ENCODE data around the gene P2RY2. TPM values are rescaled to one million over a fixed set of nuclear protein-coding genes. Genes with fewer than 3 reads are reported as not detected.

The P2RY2 gene
- total RNA-seq, 1 donor = 0.36 TPM

DNA sequence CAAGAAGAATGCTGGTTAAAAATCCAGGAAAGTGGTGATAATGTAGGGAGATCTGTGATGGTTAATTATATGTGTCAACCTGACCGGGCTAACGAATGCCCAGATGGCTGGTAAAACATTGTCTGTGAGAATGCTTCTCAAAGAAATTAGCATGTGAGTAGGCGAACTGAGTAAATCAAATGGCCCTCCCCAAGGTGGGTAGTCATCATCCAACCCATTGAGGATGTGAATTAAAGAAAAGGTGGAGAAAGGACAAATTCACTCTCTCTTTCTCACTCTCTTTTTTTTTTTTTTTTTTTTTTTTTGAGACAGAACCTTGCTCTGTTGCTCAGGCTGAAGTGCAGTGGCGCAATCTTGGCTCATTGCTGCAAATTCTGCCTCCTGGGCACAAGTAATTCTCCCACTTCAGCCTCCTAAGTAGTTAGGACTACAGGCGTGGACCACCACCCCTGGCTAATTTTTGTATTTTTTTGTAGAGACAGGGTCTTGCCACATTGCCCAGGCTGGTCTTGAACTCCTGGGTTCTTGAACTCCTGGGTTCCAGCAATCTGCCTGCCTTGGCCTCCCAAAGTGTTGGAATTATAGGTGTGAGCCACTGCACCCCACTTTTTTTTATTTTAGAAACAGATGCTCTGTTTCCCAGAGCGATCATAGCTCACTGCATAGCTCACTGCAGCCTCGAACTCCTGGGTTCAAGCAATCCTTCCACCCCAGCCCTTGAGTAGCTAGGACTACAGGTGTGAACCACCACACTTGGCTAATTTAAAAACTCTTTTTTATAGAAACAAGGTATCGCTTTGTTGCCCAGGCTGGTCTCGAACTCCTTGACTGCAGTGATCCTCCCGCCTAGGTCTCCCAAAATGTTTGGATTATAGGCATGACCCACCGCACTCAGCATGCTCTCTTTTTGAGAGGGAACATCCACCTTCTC, 32.0 kb downstream of the P2RY2 start:
- no peak overlapping the region for H3K4me3 ChIP-seq (ENCODE audit: insufficient read depth, low read length)
- no peaks in the 10 kb centered on the region for H3K79me2 ChIP-seq (ENCODE audit: insufficient read depth, low read length)
- no peak overlapping the region for H3K4me2 ChIP-seq (ENCODE audit: insufficient read depth, low read length)
- TF ChIP-seq, protein P1, sequence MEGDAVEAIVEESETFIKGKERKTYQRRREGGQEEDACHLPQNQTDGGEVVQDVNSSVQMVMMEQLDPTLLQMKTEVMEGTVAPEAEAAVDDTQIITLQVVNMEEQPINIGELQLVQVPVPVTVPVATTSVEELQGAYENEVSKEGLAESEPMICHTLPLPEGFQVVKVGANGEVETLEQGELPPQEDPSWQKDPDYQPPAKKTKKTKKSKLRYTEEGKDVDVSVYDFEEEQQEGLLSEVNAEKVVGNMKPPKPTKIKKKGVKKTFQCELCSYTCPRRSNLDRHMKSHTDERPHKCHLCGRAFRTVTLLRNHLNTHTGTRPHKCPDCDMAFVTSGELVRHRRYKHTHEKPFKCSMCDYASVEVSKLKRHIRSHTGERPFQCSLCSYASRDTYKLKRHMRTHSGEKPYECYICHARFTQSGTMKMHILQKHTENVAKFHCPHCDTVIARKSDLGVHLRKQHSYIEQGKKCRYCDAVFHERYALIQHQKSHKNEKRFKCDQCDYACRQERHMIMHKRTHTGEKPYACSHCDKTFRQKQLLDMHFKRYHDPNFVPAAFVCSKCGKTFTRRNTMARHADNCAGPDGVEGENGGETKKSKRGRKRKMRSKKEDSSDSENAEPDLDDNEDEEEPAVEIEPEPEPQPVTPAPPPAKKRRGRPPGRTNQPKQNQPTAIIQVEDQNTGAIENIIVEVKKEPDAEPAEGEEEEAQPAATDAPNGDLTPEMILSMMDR (IDR thresholded peaks at IDR 0.05; ENCODE audit: extremely low read depth, low read depth, low read length) = no peak
- no peaks in the 10 kb centered on the region for H3K9me3 ChIP-seq (ENCODE audit: low read depth, low read length)
- no peak for DNase-seq (ENCODE audit: insufficient read length, low spot score, missing footprints)
- H4K20me1 ChIP-seq (ENCODE audit: insufficient read depth, low read length) = no peaks in the 10 kb centered on the region
- no peaks in the 10 kb centered on the region for H3K36me3 ChIP-seq (ENCODE audit: insufficient read depth, low read length)
- peak overlapping the region; percentile 27 for H2AFZ ChIP-seq (ENCODE audit: low read length)
- peaks cover 15% of the 10 kb centered on the region for H3K4me1 ChIP-seq (ENCODE audit: insufficient read depth, low read length)
- no peaks in the 10 kb centered on the region for H3K27me3 ChIP-seq (ENCODE audit: insufficient read depth, low read length)
- H3K27ac ChIP-seq (ENCODE audit: low read depth, low read length) = no peak overlapping the region

DNA sequence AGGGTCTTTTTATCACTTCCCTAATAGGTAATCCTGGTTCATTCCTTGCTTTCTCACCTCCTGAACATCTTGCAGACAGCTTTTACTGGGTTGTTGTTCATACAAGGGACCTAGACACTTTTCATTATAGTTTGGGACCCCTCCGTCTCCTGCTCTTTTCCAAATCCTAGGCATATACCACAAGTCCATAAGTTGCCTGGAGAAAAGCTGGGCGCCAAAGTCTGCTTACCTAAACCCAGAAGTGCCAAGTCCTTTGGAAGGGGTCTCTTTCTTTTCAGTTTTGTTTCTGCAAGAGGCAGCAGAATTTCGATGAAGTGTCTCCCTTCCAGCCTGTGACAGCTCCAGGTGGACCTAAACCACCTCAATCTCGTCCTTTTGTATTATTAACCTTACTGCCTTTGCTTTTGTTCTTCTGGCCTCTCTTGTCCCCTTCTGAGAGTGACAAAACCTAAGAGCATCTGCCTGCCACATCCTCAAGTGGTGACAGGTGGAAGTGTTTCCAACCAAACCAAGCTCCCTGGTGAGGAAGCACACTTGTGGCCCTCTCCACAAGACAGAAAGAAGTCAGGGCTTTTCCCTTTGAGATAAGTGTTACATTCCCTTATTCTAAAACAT, 34.6 kb downstream of the P2RY2 start:
- peak overlapping the region; percentile 16 for H2AFZ ChIP-seq (ENCODE audit: low read length)
- TF ChIP-seq, protein P1 (IDR thresholded peaks at IDR 0.05; ENCODE audit: extremely low read depth, low read depth, low read length) = peak; percentile 16
- no peaks in the 10 kb centered on the region for H3K9me3 ChIP-seq (ENCODE audit: low read depth, low read length)
- no peaks in the 10 kb centered on the region for H3K36me3 ChIP-seq (ENCODE audit: insufficient read depth, low read length)
- no peaks in the 10 kb centered on the region for H3K79me2 ChIP-seq (ENCODE audit: insufficient read depth, low read length)
- H3K27me3 ChIP-seq (ENCODE audit: insufficient read depth, low read length) = no peaks in the 10 kb centered on the region
- H3K4me3 ChIP-seq (ENCODE audit: insufficient read depth, low read length) = no peak overlapping the region
- peaks cover 17% of the 10 kb centered on the region for H3K4me1 ChIP-seq (ENCODE audit: insufficient read depth, low read length)
- no peak overlapping the region for H3K27ac ChIP-seq (ENCODE audit: low read depth, low read length)
- no peak for DNase-seq (ENCODE audit: insufficient read length, low spot score, missing footprints)
- no peak overlapping the region for H3K4me2 ChIP-seq (ENCODE audit: insufficient read depth, low read length)
- H4K20me1 ChIP-seq (ENCODE audit: insufficient read depth, low read length) = no peaks in the 10 kb centered on the region

DNA sequence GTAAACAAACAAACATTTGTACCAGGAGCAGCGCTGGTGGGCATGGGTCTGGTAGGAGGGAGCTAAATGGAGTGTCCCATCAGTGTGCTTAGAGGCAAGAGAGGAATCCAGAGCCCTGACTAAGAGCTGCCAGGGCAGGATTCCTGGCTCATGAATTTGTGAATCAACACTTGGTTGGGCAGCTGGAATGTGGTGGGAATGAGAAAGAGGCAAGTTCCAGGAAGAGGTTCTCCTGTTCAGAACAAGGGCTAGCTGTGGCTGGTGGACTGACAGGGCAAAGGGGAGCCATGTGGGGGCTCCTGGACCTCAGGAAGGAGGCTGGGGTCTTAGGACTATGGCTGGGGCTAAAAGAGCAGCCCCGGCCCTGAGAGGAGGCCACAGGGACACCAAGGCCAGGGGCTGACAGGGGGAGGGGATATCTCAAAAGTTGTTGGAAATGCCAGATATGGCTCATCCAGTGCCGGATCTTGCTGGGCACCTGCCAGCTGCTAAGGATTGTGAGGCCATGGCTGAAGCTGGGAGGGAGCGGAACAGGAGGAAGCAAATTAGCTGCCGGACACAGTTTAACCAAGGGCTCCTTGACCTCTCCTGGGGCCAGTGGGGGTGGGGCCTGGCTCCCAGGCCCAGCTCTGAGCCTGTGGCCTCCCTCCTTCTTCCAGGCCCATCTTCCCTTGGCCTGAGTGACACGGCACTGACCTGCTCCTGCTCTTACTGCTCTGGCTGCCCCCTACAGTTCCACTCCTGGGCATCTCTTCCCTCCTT, 39.4 kb downstream of the P2RY2 start:
- Histone ChIP-seq H3K4me2 (ENCODE audit: insufficient read depth, low read length) (peak overlapping the region; percentile 73), H3K27ac (ENCODE audit: low read depth, low read length) (peak overlapping the region; percentile 94), H3K79me2 (ENCODE audit: insufficient read depth, low read length) (no peaks in the 10 kb centered on the region), H3K27me3 (ENCODE audit: insufficient read depth, low read length) (no peaks in the 10 kb centered on the region), H2AFZ (ENCODE audit: low read length) (peak overlapping the region; percentile 73), H3K4me1 (ENCODE audit: insufficient read depth, low read length) (peaks cover 29% of the 10 kb centered on the region), H3K36me3 (ENCODE audit: insufficient read depth, low read length) (no peaks in the 10 kb centered on the region), H3K4me3 (ENCODE audit: insufficient read depth, low read length) (peak overlapping the region; percentile 31), H4K20me1 (ENCODE audit: insufficient read depth, low read length) (no peaks in the 10 kb centered on the region), H3K9me3 (ENCODE audit: low read depth, low read length) (no peaks in the 10 kb centered on the region)
- TF ChIP-seq, protein P1 (IDR thresholded peaks at IDR 0.05; ENCODE audit: extremely low read depth, low read depth, low read length) = no peak
- peak; percentile 95 for DNase-seq (ENCODE audit: insufficient read length, low spot score, missing footprints)
